ENCODE data around the gene GSDME.

Gene GSDME

GRCh38 chr7:24715661-24716479, 41.4 kb downstream of the GSDME start:
- no peaks in the 10 kb centered on the region for H3K9me2 ChIP-seq (replicated peaks; ENCODE audit: control insufficient read depth, low read length)
- peaks cover 51% of the 10 kb centered on the region for H3K27me3 ChIP-seq (ENCODE audit: control insufficient read depth, low read length)
- H3K36me3 ChIP-seq (ENCODE audit: control insufficient read depth, low read length): no peaks in the 10 kb centered on the region
- no peak overlapping the region for H3K27ac ChIP-seq (ENCODE audit: low read depth, low read length)
- no peaks in the 10 kb centered on the region for H3K9me3 ChIP-seq (ENCODE audit: control insufficient read depth, insufficient read depth, low read length)
- H3K79me2 ChIP-seq (ENCODE audit: control insufficient read depth, low read length): no peaks in the 10 kb centered on the region
- no peaks in the 10 kb centered on the region for H4K20me1 ChIP-seq (ENCODE audit: control insufficient read depth, insufficient read depth, low read depth, low read length)
- no peaks in the 10 kb centered on the region for H3F3A ChIP-seq (ENCODE audit: control insufficient read depth, insufficient read depth)
- no peak for TF ChIP-seq EZH2phosphoT487 (IDR thresholded peaks at IDR 0.05; ENCODE audit: borderline replicate concordance, low read length)
- TF ChIP-seq CTCF (IDR thresholded peaks at IDR 0.05; ENCODE audit: low read depth, low read length, poor library complexity, severe bottlenecking): peak; percentile 77
- H3K4me1 ChIP-seq (ENCODE audit: control insufficient read depth, low read length): peaks cover 14% of the 10 kb centered on the region
- peak overlapping the region; percentile 14 for H3K4me2 ChIP-seq (ENCODE audit: low read length)
- H3K4me3 ChIP-seq (ENCODE audit: low read length): no peak overlapping the region

GRCh38 chr7:24715171-24715570, 42.1 kb downstream of the GSDME start:
- no peak for TF ChIP-seq CTCF (IDR thresholded peaks at IDR 0.05; ENCODE audit: low read depth, low read length, poor library complexity, severe bottlenecking)
- no peak for TF ChIP-seq EZH2phosphoT487 (IDR thresholded peaks at IDR 0.05; ENCODE audit: borderline replicate concordance, low read length)
- no peak overlapping the region for H3K4me3 ChIP-seq (ENCODE audit: low read length)
- peaks cover 45% of the 10 kb centered on the region for H3K27me3 ChIP-seq (ENCODE audit: control insufficient read depth, low read length)
- H3K9me3 ChIP-seq (ENCODE audit: control insufficient read depth, insufficient read depth, low read length): no peaks in the 10 kb centered on the region
- no peaks in the 10 kb centered on the region for H3K9me2 ChIP-seq (replicated peaks; ENCODE audit: control insufficient read depth, low read length)
- no peaks in the 10 kb centered on the region for H3F3A ChIP-seq (ENCODE audit: control insufficient read depth, insufficient read depth)
- no peaks in the 10 kb centered on the region for H4K20me1 ChIP-seq (ENCODE audit: control insufficient read depth, insufficient read depth, low read depth, low read length)
- H3K79me2 ChIP-seq (ENCODE audit: control insufficient read depth, low read length): no peaks in the 10 kb centered on the region
- no peak overlapping the region for H3K27ac ChIP-seq (ENCODE audit: low read depth, low read length)
- H3K4me1 ChIP-seq (ENCODE audit: control insufficient read depth, low read length): peaks cover 14% of the 10 kb centered on the region
- H3K4me2 ChIP-seq (ENCODE audit: low read length): no peak overlapping the region
- no peaks in the 10 kb centered on the region for H3K36me3 ChIP-seq (ENCODE audit: control insufficient read depth, low read length)

GRCh38 chr7:24714676-24715010, 42.6 kb downstream of the GSDME start:
- Histone ChIP-seq H3F3A (ENCODE audit: control insufficient read depth, insufficient read depth) (no peaks in the 10 kb centered on the region), H3K4me3 (ENCODE audit: low read length) (no peak overlapping the region), H3K79me2 (ENCODE audit: control insufficient read depth, low read length) (no peaks in the 10 kb centered on the region), H3K27ac (ENCODE audit: low read depth, low read length) (no peak overlapping the region), H3K4me2 (ENCODE audit: low read length) (no peak overlapping the region), H4K20me1 (ENCODE audit: control insufficient read depth, insufficient read depth, low read depth, low read length) (no peaks in the 10 kb centered on the region), H3K9me2 (replicated peaks; ENCODE audit: control insufficient read depth, low read length) (no peaks in the 10 kb centered on the region), H3K27me3 (ENCODE audit: control insufficient read depth, low read length) (peaks cover 41% of the 10 kb centered on the region), H3K36me3 (ENCODE audit: control insufficient read depth, low read length) (no peaks in the 10 kb centered on the region), H3K4me1 (ENCODE audit: control insufficient read depth, low read length) (peaks cover 14% of the 10 kb centered on the region), H3K9me3 (ENCODE audit: control insufficient read depth, insufficient read depth, low read length) (no peaks in the 10 kb centered on the region)
- TF ChIP-seq CTCF (IDR thresholded peaks at IDR 0.05; ENCODE audit: low read depth, low read length, poor library complexity, severe bottlenecking) (no peak), EZH2phosphoT487 (IDR thresholded peaks at IDR 0.05; ENCODE audit: borderline replicate concordance, low read length) (no peak)

Measured in DOHH2 (cell line).